Calu3 (cell line): ENCODE data around the gene OCA2. TPM values are rescaled to one million over a fixed set of nuclear protein-coding genes. Genes with fewer than 3 reads are reported as not detected.
"Not testable (repeated sequence)": the region's sequence is repeated elsewhere in the genome, so short reads cannot be mapped to it uniquely, and the experiment has no call there.

Experiments
- BruUV-seq: library from RNA; stranded (reverse); fragments of 400-500 nt; replicated peaks from 2 replicates; lab custom pipeline; 2021; lab: Mats Ljungman, UMichigan
- CTCF ChIA-PET: fragments of 300-600 bp; sonication (Branson Sonifier 250); formaldehyde crosslinking; loops from one replicate; lab custom pipeline; 2022; ENCODE audit warnings: antibody characterized with exemption; lab: Charles Lee
- DNase-seq: peaks from one replicate; pipeline ENCODE4 v3.0.0; 2022
- H3K27ac Mint-ChIP-seq: one replicate; pipeline ENCODE4 v1.8.0; 2022; ENCODE audit warnings: mixed read lengths; ENCODE audit not compliant: unreplicated experiment
- H3K27me3 Mint-ChIP-seq: one replicate; pipeline ENCODE4 v1.8.0; 2022; ENCODE audit warnings: mixed read lengths; ENCODE audit not compliant: unreplicated experiment
- H3K36me3 Mint-ChIP-seq: one replicate; pipeline ENCODE4 v1.8.0; 2022; ENCODE audit warnings: mild to moderate bottlenecking, moderate library complexity, mixed read lengths; ENCODE audit not compliant: insufficient read depth, unreplicated experiment
- H3K4me1 Mint-ChIP-seq: one replicate; pipeline ENCODE4 v1.8.0; 2022; ENCODE audit warnings: mild to moderate bottlenecking, low read depth, mixed read lengths; ENCODE audit not compliant: unreplicated experiment
- H3K4me3 Mint-ChIP-seq: one replicate; pipeline ENCODE4 v1.8.0; 2022; ENCODE audit warnings: mild to moderate bottlenecking, low read depth, moderate library complexity, mixed read lengths; ENCODE audit not compliant: unreplicated experiment
- H3K9me3 Mint-ChIP-seq: one replicate; pipeline ENCODE4 v1.8.0; 2022; ENCODE audit warnings: low read depth, mixed read lengths; ENCODE audit not compliant: unreplicated experiment
- CTCF ChIP-seq: fragments of 200-600 bp; IDR thresholded peaks from one replicate; pipeline ENCODE4 v1.8.0; 2022; ENCODE audit warnings: antibody characterized with exemption; ENCODE audit not compliant: unreplicated experiment
- intact Hi-C: fragments of 100-400 bp; cut with micrococcal nuclease; formaldehyde crosslinking; loops from one replicate; pipeline ENCODE4 v1.10.0; 2022; ENCODE audit not compliant: unreplicated experiment
- total RNA-seq: library from RNA; stranded (reverse); gene quantifications from 2 replicates; pipeline ENCODE4 v1.2.3, GENCODE V29; 2022

OCA2 gene
- total RNA-seq, 1 experiment from 2014 or later = not detected

DNA sequence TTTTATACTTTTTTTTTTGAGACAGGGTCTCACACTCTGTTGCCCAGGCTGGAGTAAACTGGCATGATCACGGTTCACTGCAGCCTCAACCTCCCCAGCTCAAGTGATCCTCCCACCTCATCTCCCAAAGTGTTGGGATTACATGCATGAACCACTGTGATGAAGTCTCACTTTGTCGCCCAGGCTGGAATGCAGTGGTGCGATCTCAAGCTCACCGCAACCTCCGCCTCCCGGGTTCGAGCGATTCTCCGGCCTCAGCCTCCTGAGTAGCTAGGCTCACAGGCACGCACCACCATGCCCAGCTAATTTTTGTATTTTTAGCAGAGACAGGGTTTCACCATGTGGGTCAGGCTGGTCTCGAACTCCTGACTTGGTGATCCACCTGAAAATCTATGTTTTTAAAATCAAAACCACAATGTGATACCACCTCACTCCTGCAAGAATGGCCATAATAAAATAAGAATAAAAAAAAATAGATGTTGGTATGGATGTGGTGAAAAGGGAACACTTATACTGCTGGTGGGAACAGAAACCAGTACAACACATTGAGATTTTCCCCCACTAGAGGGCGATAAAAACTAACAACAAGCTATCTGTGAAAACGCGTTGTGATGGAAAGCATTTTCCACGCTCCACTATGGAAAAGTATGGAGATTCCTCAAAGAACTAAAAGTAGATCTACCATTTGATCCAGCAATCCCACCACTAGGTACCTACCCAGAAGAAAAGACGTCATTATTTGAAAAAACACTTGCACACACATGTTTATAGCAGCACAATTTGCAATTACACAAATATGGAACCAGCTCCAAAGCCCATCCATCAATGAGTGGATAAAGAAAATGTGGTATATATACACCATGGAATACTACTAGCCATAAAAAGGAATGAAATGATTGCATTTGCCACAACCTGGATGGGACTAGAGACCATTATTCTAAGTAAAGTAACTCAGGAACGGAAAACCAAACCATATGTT is 26.8 kb upstream of the OCA2 start:
- Mint-ChIP-seq H3K27ac (no peak overlapping the region), H3K27me3 (no peaks in the 10 kb centered on the region), H3K36me3 (peaks cover 4% of the 10 kb centered on the region), H3K4me1 (no peaks in the 10 kb centered on the region), H3K4me3 (no peak overlapping the region), H3K9me3 (no peaks in the 10 kb centered on the region)
- no TSS peak for BruUV-seq
- no peak for TF ChIP-seq CTCF
- intact Hi-C loops = no loop called here
- CTCF ChIA-PET = interaction anchor here (0.6 kb wide), 1 partner anchor 1884 kb away, joined by 4 read pairs; no protein-coding TSS in a partner anchor
- no peak for DNase-seq

DNA sequence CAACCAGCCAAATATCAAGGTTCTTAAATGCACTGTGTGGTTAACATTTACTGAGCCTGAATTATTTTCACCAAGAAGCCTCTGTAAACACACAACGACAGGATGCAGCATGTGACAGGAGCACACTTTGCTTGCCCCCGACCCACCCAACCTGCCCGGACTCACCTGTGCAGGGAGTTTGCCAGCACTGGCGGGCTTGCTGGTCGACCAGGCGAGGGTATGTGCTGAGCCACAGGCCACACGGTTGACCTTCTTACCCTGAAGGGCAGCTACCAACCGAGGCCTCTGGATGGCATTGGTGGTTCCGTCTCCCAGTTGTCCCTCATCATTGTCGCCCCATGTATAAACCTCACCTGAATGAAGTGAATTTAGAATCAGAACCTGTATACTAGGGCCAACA is 25.7 kb upstream of the OCA2 start:
- TF ChIP-seq CTCF = no peak
- Mint-ChIP-seq H3K9me3 (no peaks in the 10 kb centered on the region), H3K27ac (no peak overlapping the region), H3K4me3 (no peak overlapping the region), H3K27me3 (no peaks in the 10 kb centered on the region), H3K36me3 (peaks cover 4% of the 10 kb centered on the region), H3K4me1 (no peaks in the 10 kb centered on the region)
- no peak for DNase-seq
- CTCF ChIA-PET = no interaction called here
- intact Hi-C loops = no loop called here
- no TSS peak for BruUV-seq

GRCh38 chr15:28123408-28124023 is 24.4 kb upstream of the OCA2 start:
- peak; percentile 45 for DNase-seq
- intact Hi-C loops = loop anchor here (1.0 kb wide), 1 partner anchor 37 kb away; no protein-coding TSS in a partner anchor
- Mint-ChIP-seq H3K27me3 (no peaks in the 10 kb centered on the region), H3K36me3 (peaks cover 4% of the 10 kb centered on the region), H3K4me3 (no peak overlapping the region), H3K27ac (no peak overlapping the region), H3K9me3 (no peaks in the 10 kb centered on the region), H3K4me1 (no peaks in the 10 kb centered on the region)
- CTCF ChIA-PET = no interaction called here
- no peak for TF ChIP-seq CTCF
- BruUV-seq = no TSS peak

GRCh38 chr15:28122038-28122949 is 23.2 kb upstream of the OCA2 start:
- H3K27ac Mint-ChIP-seq = no peak overlapping the region
- peaks cover 4% of the 10 kb centered on the region for H3K36me3 Mint-ChIP-seq
- intact Hi-C loops = no loop called here
- CTCF ChIA-PET = no interaction called here
- H3K4me3 Mint-ChIP-seq = no peak overlapping the region
- no TSS peak for BruUV-seq
- no peak for TF ChIP-seq CTCF
- no peaks in the 10 kb centered on the region for H3K27me3 Mint-ChIP-seq
- DNase-seq = no peak
- H3K4me1 Mint-ChIP-seq = no peaks in the 10 kb centered on the region
- no peaks in the 10 kb centered on the region for H3K9me3 Mint-ChIP-seq

DNA sequence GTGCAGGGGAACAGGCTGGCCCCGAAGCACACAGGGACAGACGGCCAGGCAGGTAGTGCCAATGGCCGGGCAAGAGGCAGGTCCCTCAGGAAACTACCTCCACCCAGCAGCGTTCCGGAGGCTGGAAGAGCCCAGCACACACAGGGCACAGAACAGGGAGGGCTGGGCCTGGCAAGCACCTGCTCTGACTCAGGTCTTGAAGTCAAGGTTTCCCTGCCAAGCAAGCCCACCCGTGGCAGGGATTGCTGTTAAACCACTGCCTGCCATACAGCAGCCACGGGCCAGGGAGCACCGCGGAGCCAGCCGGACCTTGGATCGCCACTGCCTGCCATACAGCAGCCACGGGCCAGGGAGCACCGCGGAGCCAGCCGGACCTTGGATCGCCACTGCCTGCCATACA is 22.5 kb upstream of the OCA2 start:
- H3K9me3 Mint-ChIP-seq, intact Hi-C loops, H3K27me3 Mint-ChIP-seq, DNase-seq, H3K4me3 Mint-ChIP-seq, H3K36me3 Mint-ChIP-seq, H3K27ac Mint-ChIP-seq, H3K4me1 Mint-ChIP-seq, CTCF ChIA-PET, BruUV-seq: not testable (repeated sequence)
